Ovary (tissue), 9 donors: Measurements from ENCODE around the gene PARK7. TPM values are rescaled to one million over a fixed set of nuclear protein-coding genes. Genes with fewer than 3 reads are reported as not detected.
A peak's percentile ranks its signal among the peaks of the same experiment; 100 is the strongest.

ENCODE experiments used
- DNase-seq, 5 donors: peaks; one replicate each; pipeline ENCODE4 v3.0.0-alpha.2; 2019 to 2020
- H3K27ac ChIP-seq, 2 donors: fragments of 200-600 bp; one replicate each; pipeline versions ENCODE4 v1.5.1 to v1.8.0; 2019 to 2022
- H3K27me3 ChIP-seq: fragments of 200-600 bp; one replicate; pipeline ENCODE4 v1.8.0; 2022
- H3K36me3 ChIP-seq: fragments of 200-600 bp; sonication (generic); one replicate; pipeline ENCODE4 v1.5.1; 2019
- H3K4me1 ChIP-seq: one replicate; pipeline ENCODE4 v1.8.1; 2013; ENCODE audit warnings: mild to moderate bottlenecking, moderate library complexity; ENCODE audit not compliant: insufficient read depth
- H3K4me3 ChIP-seq: fragments of 200-600 bp; sonication (generic); one replicate; pipeline ENCODE4 v1.5.1; 2017
- H3K9me3 ChIP-seq, 2 donors: fragments of 200-600 bp in 1 of 2; sonication (generic) in 1 of 2; one replicate each; pipeline versions ENCODE4 v1.5.1 to v1.8.1; 2013 to 2019; ENCODE audit warnings: mild to moderate bottlenecking in 1 of 2, moderate library complexity in 1 of 2
- CTCF ChIP-seq, 3 donors: fragments of 450-650 bp in 2 of 3; fragments of 200-600 bp in 1 of 3; IDR thresholded peaks; one replicate each; pipeline versions ENCODE4 v1.5.1 to v1.8.0; 2016 to 2022; ENCODE audit warnings: antibody characterized with exemption in 3 of 3, mild to moderate bottlenecking in 1 of 3
- EP300 ChIP-seq: sonication (generic); formaldehyde crosslinking; IDR thresholded peaks from one replicate; pipeline ENCODE4 v1.6.1; 2017; ENCODE audit warnings: antibody characterized with exemption
- POLR2A ChIP-seq: fragments of 450-650 bp; IDR thresholded peaks from one replicate; pipeline ENCODE4 v1.6.1; 2017; ENCODE audit warnings: antibody characterized with exemption, mild to moderate bottlenecking, moderate library complexity
- WGBS, 3 donors: extraction: QIAGEN DNeasy Blood & Tissue Kit in 1 of 3; methylation state at CpG; one replicate each; pipeline versions ENCODE4 v1.1.5 to v1.1.7; 2013 to 2017; 5-methylcytosine and 5-hydroxymethylcytosine counted together
- intact Hi-C, 4 donors: fragments of 100-400 bp; cut with DNase I; formaldehyde crosslinking; loops; one replicate each; pipeline versions ENCODE4 v1.11.0 to v1.15.1; 2022 to 2023
- polyA plus RNA-seq, 2 donors: library from polyadenylated mRNA; stranded (reverse); fragments of 200-250 nt in 1 of 2; fragments of 350-450 nt in 1 of 2; fragmentation: Illumina TruSeq in 1 of 2; extraction: RNeasy Lipid Tissue Mini Kit (QIAGEN cat#74804) in 1 of 2; gene quantifications; one replicate each; pipeline ENCODE4 v1.2.3, GENCODE V29; 2013 to 2014
- total RNA-seq, 7 donors: library from RNA; depleted of rRNA in 2 of 7; stranded (reverse); fragments of >200 nt in 2 of 7; fragmentation: NEBNext Ultra II Directional in 3 of 7; extraction: Animal tissue kit (Norgen Biotek cat#: 25700) in 3 of 7; gene quantifications; one replicate each; pipeline versions ENCODE4 v1.1.0 to v1.2.4, GENCODE V29; 2016 to 2023
- donor health status: DM: no; HTN: no; CAD: no; lungs with moderate emphysema.
- donor health status: DM: no; HTN: no; CAD: no.
- donor health status: Bipolar disorder and iron deficiency.
- donor health status: DM: yes; HTN: yes; CAD: no.
- donor health status: DM: no; HTN: no; CAD: no.
- donor health status: DM: yes; HTN: yes; CAD: no.

Gene PARK7
- total and polyA plus RNA-seq, 9 donors = 159 to 438 (median 248) TPM

DNA sequence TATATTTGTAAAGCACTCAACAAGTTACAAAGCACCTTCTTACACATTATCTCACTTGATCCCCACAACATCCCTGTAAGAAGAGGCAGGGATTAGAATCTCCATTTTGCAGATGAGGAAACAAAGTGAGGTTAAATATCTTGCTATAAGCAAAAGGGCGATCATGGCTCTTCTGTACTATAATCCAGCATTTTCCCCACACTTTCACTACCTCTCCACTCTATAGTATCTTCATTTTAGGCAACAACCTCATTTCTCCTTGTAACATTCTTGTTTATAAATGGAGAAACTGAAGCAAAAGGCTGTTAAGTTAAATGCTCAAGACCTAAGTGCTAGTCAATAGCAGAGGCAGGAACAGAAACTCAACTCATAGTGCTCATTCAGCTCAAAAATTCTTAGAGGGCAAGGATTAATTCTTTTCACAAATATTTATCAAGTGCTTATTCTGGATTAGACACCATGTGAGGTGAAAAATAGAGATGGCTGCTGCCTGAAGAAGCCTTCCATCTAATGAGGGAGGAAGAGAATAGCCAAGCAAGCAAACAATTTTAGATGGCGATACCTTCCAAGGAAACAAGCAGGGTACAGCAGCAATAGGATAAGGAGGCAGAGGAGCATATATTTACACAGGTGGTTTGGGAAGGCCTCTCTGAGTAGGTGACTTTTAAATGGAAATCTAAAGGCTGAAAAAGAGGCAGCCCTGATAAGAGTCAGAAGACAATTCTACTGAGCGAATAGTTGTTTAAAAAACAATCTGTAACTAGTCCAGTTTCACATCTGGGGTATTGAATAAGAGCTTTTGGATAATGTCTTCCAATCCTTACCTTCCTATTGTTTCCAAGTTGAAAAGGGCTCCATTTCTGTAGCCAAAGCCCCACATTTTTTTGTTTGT lies 61.1 kb downstream of the PARK7 start:
- Histone ChIP-seq H3K36me3 (no peaks in the 10 kb centered on the region), H3K27ac (peak overlapping the region in 1 of 2 donors; percentile 22), H3K4me1 (peaks cover 12% of the 10 kb centered on the region), H3K9me3 (no peaks in the 10 kb centered on the region), H3K27me3 (no peaks in the 10 kb centered on the region), H3K4me3 (peak overlapping the region; percentile 68)
- intact Hi-C loops = loop anchor here in 3 of 4 donors (10.0 kb wide), 2 partner anchors 292 to 322 kb away; partner anchors contain the start of gene SLC45A1 (in 2 of the 3)
- 64 to 77% (median 65%) methylated on average over 3 of the region's 3 CpGs for WGBS, 3 donors
- TF ChIP-seq CTCF (IDR thresholded peaks at IDR 0.05) (no peak), EP300 (no peak), POLR2A (no peak)
- DNase-seq = no peak

DNA sequence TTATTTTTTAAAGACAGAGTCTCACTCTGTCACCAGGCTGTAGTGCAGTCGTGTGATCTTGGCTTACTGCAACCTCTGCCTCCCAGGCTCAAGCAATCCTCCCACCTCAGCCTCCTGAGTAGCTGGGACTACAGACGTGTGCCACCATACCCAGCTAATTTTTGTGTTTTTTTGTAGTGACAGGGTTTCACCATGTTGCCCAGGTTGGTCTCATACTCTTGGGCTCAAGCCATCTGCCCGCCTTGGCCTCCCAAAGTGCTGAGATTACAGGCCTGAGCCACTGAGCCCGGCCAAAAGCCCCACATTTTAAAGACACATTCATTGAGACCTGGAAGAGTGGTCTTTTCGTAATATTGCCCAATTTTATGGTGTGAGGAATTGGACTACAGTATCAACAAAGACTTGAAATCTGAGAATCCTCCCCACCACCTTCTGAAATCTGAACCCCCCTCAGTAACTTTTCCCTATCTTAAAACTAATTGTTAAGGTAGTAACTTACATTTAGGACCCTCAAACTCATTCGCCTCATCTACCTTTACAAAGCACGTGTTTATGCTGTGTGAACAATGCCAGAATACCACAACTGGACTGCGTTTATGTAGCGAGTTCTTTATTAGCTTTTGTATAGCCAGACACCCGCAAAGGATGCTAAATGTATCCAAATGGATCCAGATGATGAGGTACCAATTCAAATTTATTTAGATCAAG lies 61.9 kb downstream of the PARK7 start:
- intact Hi-C loops = loop anchor here in 3 of 4 donors (10.0 kb wide), 2 partner anchors 291 to 321 kb away; partner anchors contain the start of gene SLC45A1 (in 2 of the 3)
- Histone ChIP-seq H3K9me3 (no peaks in the 10 kb centered on the region), H3K36me3 (no peaks in the 10 kb centered on the region), H3K4me3 (peak overlapping the region; percentile 68), H3K4me1 (peaks cover 12% of the 10 kb centered on the region), H3K27ac (peak overlapping the region in 1 of 2 donors; percentile 22), H3K27me3 (no peaks in the 10 kb centered on the region)
- DNase-seq = no peak
- TF ChIP-seq POLR2A (no peak), EP300 (no peak), CTCF (IDR thresholded peaks at IDR 0.05) (no peak)
- WGBS, 3 donors = 68 to 79% (median 69%) methylated on average over 10 of the region's 10 CpGs

DNA sequence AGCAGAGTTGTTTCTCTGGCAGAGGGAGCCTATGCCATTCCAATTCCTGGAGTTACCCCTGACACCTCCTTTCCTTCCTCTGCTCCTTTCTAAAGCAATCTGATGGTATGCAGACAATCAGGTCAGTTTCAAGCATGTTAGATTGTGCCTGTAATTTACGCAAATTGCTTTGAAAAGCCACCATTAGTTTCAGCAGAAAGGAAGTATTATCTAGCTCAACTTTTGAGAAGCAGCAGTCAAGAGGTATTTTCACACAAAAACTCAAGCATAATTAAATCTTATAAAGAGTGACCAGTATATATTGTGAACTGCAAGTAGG lies 62.4 kb downstream of the PARK7 start:
- intact Hi-C loops = loop anchor here in 3 of 4 donors (10.0 kb wide), 2 partner anchors 291 to 321 kb away; partner anchors contain the start of gene SLC45A1 (in 2 of the 3)
- peak overlapping the region in 1 of 2 donors; percentile 22 for H3K27ac ChIP-seq
- H3K27me3 ChIP-seq = no peaks in the 10 kb centered on the region
- H3K4me3 ChIP-seq = peak overlapping the region; percentile 68
- TF ChIP-seq POLR2A = no peak
- no peak for TF ChIP-seq EP300
- no peak for TF ChIP-seq CTCF (IDR thresholded peaks at IDR 0.05)
- H3K36me3 ChIP-seq = no peaks in the 10 kb centered on the region
- no peaks in the 10 kb centered on the region for H3K9me3 ChIP-seq
- WGBS, 3 donors = 32 to 81% (median 64%) methylated on average over 1 of the region's 1 CpG
- H3K4me1 ChIP-seq = peaks cover 10% of the 10 kb centered on the region
- DNase-seq = no peak

GRCh38 chr1:8024329-8024728 lies 62.8 kb downstream of the PARK7 start:
- TF ChIP-seq EP300 (no peak), CTCF (IDR thresholded peaks at IDR 0.05) (no peak)
- Histone ChIP-seq H3K36me3 (no peaks in the 10 kb centered on the region), H3K4me1 (peaks cover 10% of the 10 kb centered on the region), H3K9me3 (no peaks in the 10 kb centered on the region), H3K27me3 (no peaks in the 10 kb centered on the region), H3K4me3 (peak overlapping the region; percentile 68), H3K27ac (no peak overlapping the region)
- intact Hi-C loops = loop anchor here in 3 of 4 donors (10.0 kb wide), 2 partner anchors 290 to 320 kb away; partner anchors contain the start of gene SLC45A1 (in 2 of the 3)
- no peak for DNase-seq
- 55 to 76% (median 67%) methylated on average over 3 of the region's 3 CpGs for whole genome bisulfite sequencing, 3 donors
